GF-D8 (cell line): ENCODE measurements around the gene ARRDC4.
"Not testable (repeated sequence)": the region's sequence is repeated elsewhere in the genome, so short reads cannot be mapped to it uniquely, and the experiment has no call there.

ENCODE experiments used
- DNase-seq: peaks from one replicate; lab custom pipeline; 2025; lab: John Stamatoyannopoulos, UW

The ARRDC4 gene

GRCh38 chr15:97966246-97966645, 5.7 kb downstream of the ARRDC4 start:
- DNase-seq = no peak

GRCh38 chr15:97966924-97967620, 6.6 kb downstream of the ARRDC4 start:
- peak; percentile 7 for DNase-seq

- DNase-seq = no peak
Observed at GRCh38 chr15:97967881-97968280, 7.4 kb downstream of the ARRDC4 start.

GRCh38 chr15:97968380-97968779, 7.9 kb downstream of the ARRDC4 start:
- DNase-seq = no peak

- DNase-seq = no peak
Observed at GRCh38 chr15:97972366-97972765, 11.9 kb downstream of the ARRDC4 start.

GRCh38 chr15:97976129-97976528, 15.6 kb downstream of the ARRDC4 start:
- no peak for DNase-seq

GRCh38 chr15:97976766-97977503, 16.4 kb downstream of the ARRDC4 start:
- DNase-seq = no peak

- DNase-seq = no peak
Observed at GRCh38 chr15:97977734-97978133, 17.2 kb downstream of the ARRDC4 start.

GRCh38 chr15:97978401-97979139, 18.1 kb downstream of the ARRDC4 start:
- peak; percentile 69 for DNase-seq

GRCh38 chr15:97979140-97979520, 18.6 kb downstream of the ARRDC4 start:
- peak; percentile 52 for DNase-seq

GRCh38 chr15:97981058-97981457, 20.6 kb downstream of the ARRDC4 start:
- no peak for DNase-seq

- DNase-seq = no peak
Observed at GRCh38 chr15:97981758-97982157, 21.3 kb downstream of the ARRDC4 start.

- peak; percentile 50 for DNase-seq
Observed at GRCh38 chr15:97984157-97984556, 23.7 kb downstream of the ARRDC4 start.

- not testable (repeated sequence) for DNase-seq
Observed at GRCh38 chr15:97985979-97986378, 25.5 kb downstream of the ARRDC4 start.

GRCh38 chr15:97986781-97987180, 26.3 kb downstream of the ARRDC4 start:
- no peak for DNase-seq

- DNase-seq = no peak
Observed at GRCh38 chr15:97989299-97989698, 28.8 kb downstream of the ARRDC4 start.

- no peak for DNase-seq
Observed at GRCh38 chr15:97991972-97992541, 31.6 kb downstream of the ARRDC4 start.

GRCh38 chr15:97992823-97993222, 32.3 kb downstream of the ARRDC4 start:
- peak; percentile 41 for DNase-seq

- DNase-seq = peak; percentile 73
Observed at GRCh38 chr15:97993310-97993738, 32.8 kb downstream of the ARRDC4 start.

GRCh38 chr15:97994236-97994635, 33.7 kb downstream of the ARRDC4 start:
- no peak for DNase-seq

- DNase-seq = no peak
Observed at GRCh38 chr15:97995192-97995591, 34.7 kb downstream of the ARRDC4 start.

- peak; percentile 42 for DNase-seq
Observed at GRCh38 chr15:97995881-97996603, 35.5 kb downstream of the ARRDC4 start.
